ENCODE results near the gene SLC45A1. TPM values are rescaled to one million over a fixed set of nuclear protein-coding genes. Genes with fewer than 3 reads are reported as not detected.

The SLC45A1 gene
- under 1 TPM; 0.25 to 0.26 TPM for total RNA-seq

DNA sequence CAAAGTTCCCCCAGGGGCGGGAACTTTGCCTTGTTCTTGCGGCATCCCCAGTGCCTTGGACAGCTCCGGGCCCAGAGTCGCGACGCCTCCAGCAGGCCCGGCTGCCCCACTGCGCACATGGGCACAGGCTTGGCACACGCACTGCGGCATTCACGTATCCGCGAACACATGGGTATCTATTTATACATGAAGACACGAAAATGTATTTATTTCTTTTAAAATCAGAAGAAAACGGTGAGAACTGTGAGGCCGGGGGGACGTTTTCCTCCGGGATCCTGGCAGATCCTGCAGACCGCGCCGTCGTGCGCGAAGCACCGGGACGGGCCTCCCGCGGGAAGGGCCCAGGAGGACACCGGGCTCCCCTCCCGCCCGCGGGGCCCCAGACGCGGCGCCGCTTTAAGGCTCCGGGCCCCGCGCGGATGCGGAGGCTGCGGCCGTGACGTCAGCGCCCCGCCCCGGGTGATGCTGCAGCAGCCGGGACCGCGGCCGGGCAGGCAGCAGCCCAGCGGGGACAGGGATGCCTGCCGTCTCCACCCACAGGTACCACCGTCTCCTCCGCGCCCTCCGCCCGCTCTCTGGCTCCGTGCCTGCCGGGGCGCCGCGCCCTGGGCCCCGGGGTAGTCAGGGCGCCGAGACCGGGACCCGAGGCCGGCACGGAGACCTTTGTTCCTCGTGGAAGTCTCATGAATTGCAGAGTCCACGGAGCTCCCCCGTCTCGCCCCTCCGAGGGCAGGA lies at the start of gene SLC45A1:
SLC45A1 (plus strand) TSS at position 468 of the 735 bp plus-strand sequence. CDS start 6,216 bp downstream, outside the sequence.

Measured in activated naive CD4-positive, alpha-beta T cell treated with anti-CD3 and anti-CD28 coated beads, Interleukin-2, amount 10 ng/mL, durations not matched to agents 5 hours and 36 hours (primary cell).